ENCODE results near the gene EZR. TPM values are rescaled to one million over a fixed set of nuclear protein-coding genes. Genes with fewer than 3 reads are reported as not detected.

The EZR gene
- total and polyA plus RNA-seq, 2 of the 8 experiments (the other 6 are each of a cell fraction or from before 2014, with no cell fraction given): 122 to 286 TPM

DNA sequence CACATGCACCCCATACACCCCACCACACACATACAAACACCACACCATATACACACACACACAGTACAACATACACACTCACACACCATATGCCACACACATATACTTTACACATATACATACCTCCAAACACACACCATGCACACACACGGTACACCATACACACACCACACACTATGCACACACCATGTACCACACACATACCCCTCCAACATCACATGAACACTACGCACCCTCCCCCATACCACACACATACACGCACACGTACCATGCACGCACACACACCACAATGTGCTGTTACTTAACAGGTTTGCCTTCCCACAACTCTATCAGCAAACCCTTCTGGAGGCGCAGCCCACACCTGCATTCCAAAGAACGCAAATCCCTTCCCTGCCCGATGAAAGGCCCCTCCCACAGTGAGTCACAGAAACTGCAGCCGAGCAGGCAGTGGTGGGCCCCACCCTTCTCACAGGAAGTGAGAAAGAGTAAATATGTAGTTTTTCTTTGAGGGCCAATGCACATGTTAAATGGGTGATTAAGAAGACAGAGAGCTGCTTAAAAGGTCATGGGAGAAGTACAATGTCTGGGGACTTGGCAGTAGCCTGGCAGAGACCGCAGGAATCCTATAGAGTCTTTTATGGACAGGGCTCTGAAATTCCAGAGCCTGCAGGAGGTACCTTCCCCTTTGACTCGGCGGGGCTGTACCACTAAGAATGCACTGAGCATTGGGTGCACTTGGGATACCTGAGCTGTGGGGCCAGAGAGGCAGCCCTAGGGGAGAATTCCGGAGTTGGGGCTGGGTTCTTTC is 34.1 kb upstream of the EZR start (continued):
- TF ChIP-seq PHF8 (conservative IDR thresholded peaks at IDR 0.05; ENCODE audit: low read depth, low read length) (0 out of 2 replicates have a peak, but pooled peaks have one; percentile 28), NANOG (IDR thresholded peaks at IDR 0.05; ENCODE audit: insufficient read depth, low read depth, low read length, poor library complexity, severe bottlenecking) (peak; percentile 93), POLR2A (IDR thresholded peaks at IDR 0.05; ENCODE audit: control extremely low read depth in 1 of 2, low read depth in 2 of 2, low read length in 2 of 2) (peak in 1 of 2 experiments; percentile 55; a peak in 2 of 3 replicates), MAFK (IDR thresholded peaks at IDR 0.05; ENCODE audit: low read depth, low read length) (peak; percentile 4; the same call in 1 of the 2 replicates), SP1 (IDR thresholded peaks at IDR 0.05; ENCODE audit: low read depth, low read length) (peak; percentile 61; the same call in 1 of the 2 replicates), TAF7 (optimal IDR thresholded peaks at IDR 0.05; ENCODE audit: borderline replicate concordance, low read depth, low read length) (no peak), ASH2L (IDR thresholded peaks at IDR 0.05; ENCODE audit: low read length) (no peak), EGR1 (IDR thresholded peaks at IDR 0.05; ENCODE audit: borderline replicate concordance, low read depth, low read length) (peak; percentile 43; the same call in 1 of the 2 replicates), RAD21 (IDR thresholded peaks at IDR 0.05 in 1 of 2, conservative IDR thresholded peaks at IDR 0.05 in 1 of 2; ENCODE audit: low read depth in 2 of 2, low read length in 2 of 2) (peak; percentile 2 to 25; a peak in 2 of 4 replicates), KDM1A (IDR thresholded peaks at IDR 0.05; ENCODE audit: borderline replicate concordance, low read length) (peak; percentile 59; the same call in 1 of the 2 replicates), CHD2 (IDR thresholded peaks at IDR 0.05; ENCODE audit: low read length) (no peak; the same call in 1 of the 2 replicates), TEAD4 (IDR thresholded peaks at IDR 0.05; ENCODE audit: low read depth, low read length) (peak; percentile 81), EZH2 (IDR thresholded peaks at IDR 0.05; ENCODE audit: low read depth, low read length, severe bottlenecking) (no peak), KDM4A (IDR thresholded peaks at IDR 0.05; ENCODE audit: low read depth, low read length, severe bottlenecking) (no peak), GTF2F1 (IDR thresholded peaks at IDR 0.05; ENCODE audit: borderline replicate concordance, low read depth, low read length) (no peak)
- TF ChIP-seq, protein P1, sequence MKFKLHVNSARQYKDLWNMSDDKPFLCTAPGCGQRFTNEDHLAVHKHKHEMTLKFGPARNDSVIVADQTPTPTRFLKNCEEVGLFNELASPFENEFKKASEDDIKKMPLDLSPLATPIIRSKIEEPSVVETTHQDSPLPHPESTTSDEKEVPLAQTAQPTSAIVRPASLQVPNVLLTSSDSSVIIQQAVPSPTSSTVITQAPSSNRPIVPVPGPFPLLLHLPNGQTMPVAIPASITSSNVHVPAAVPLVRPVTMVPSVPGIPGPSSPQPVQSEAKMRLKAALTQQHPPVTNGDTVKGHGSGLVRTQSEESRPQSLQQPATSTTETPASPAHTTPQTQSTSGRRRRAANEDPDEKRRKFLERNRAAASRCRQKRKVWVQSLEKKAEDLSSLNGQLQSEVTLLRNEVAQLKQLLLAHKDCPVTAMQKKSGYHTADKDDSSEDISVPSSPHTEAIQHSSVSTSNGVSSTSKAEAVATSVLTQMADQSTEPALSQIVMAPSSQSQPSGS (IDR thresholded peaks at IDR 0.05; ENCODE audit: low read length): no peak
- TF ChIP-seq, protein P2, sequence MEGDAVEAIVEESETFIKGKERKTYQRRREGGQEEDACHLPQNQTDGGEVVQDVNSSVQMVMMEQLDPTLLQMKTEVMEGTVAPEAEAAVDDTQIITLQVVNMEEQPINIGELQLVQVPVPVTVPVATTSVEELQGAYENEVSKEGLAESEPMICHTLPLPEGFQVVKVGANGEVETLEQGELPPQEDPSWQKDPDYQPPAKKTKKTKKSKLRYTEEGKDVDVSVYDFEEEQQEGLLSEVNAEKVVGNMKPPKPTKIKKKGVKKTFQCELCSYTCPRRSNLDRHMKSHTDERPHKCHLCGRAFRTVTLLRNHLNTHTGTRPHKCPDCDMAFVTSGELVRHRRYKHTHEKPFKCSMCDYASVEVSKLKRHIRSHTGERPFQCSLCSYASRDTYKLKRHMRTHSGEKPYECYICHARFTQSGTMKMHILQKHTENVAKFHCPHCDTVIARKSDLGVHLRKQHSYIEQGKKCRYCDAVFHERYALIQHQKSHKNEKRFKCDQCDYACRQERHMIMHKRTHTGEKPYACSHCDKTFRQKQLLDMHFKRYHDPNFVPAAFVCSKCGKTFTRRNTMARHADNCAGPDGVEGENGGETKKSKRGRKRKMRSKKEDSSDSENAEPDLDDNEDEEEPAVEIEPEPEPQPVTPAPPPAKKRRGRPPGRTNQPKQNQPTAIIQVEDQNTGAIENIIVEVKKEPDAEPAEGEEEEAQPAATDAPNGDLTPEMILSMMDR (IDR thresholded peaks at IDR 0.05; ENCODE audit: control extremely low read depth in 1 of 3, insufficient read depth in 1 of 3, low read depth in 1 of 3, low read length in 3 of 3): no peak
